ENCODE measurements around the gene NTMT2. TPM values are rescaled to one million over a fixed set of nuclear protein-coding genes. Genes with fewer than 3 reads are reported as not detected.

The NTMT2 gene
- total and polyA plus RNA-seq, 2 of the 8 experiments (the other 6 are each of a cell fraction or from before 2014, with no cell fraction given), result 0.38 TPM; not detected in 1

- H3K56ac ChIP-seq (replicated peaks; ENCODE audit: insufficient read length, low read depth, low read length), result no peak overlapping the region
- no peak overlapping the region for H3K27ac ChIP-seq (ENCODE audit: low read depth, low read length)
- DNase-seq (ENCODE audit: low read depth in 1 of 2, low spot score in 2 of 2), result no peak
- no peak for FAIRE-seq
- H3K9me3 ChIP-seq (ENCODE audit: insufficient read depth in 2 of 2, low read depth in 1 of 2, low read length in 1 of 2), result no peaks in the 10 kb centered on the region
- H4K91ac ChIP-seq (replicated peaks; ENCODE audit: insufficient read length, low read length), result no peak overlapping the region
- 82% methylated on average over 1 of the region's 1 CpG; no CpG with 5 or more reads in 1 of the 2 experiments for WGBS, 2 experiments (ENCODE audit: extremely low coverage in 1 of 2, insufficient coverage in 1 of 2, insufficient read length in 1 of 2, insufficient replicate concordance in 2 of 2, low coverage in 1 of 2, low lambda C conversion rate in 2 of 2, missing lambda C conversion rate in 1 of 2)
- no peak overlapping the region for H3K14ac ChIP-seq (ENCODE audit: insufficient read length)
- no peak overlapping the region for H4K8ac ChIP-seq (ENCODE audit: extremely low read depth, insufficient read depth, low read length)
- no peaks in the 10 kb centered on the region for H3K27me3 ChIP-seq (replicated peaks in 1 of 4; ENCODE audit: control insufficient read depth in 3 of 4, extremely low read depth in 1 of 4, insufficient read depth in 3 of 4, low read length in 3 of 4)
- H2AK5ac ChIP-seq (ENCODE audit: low read depth, low read length), result no peak overlapping the region
- H2BK120ac ChIP-seq (replicated peaks; ENCODE audit: low read depth, low read length), result no peak overlapping the region
- ChIA-PET POLR2A (ENCODE audit: partially characterized antibody) (no interaction called here), CTCF (ENCODE audit: partially characterized antibody) (interaction anchor here (1.5 kb wide), 1 partner anchor 325 kb away, joined by 3 read pairs; no protein-coding TSS in a partner anchor)
- H4K20me1 ChIP-seq (replicated peaks in 1 of 2; ENCODE audit: control insufficient read depth in 1 of 2, insufficient read depth in 2 of 2, low read length in 2 of 2), result no peaks in the 10 kb centered on the region
- H2BK5ac ChIP-seq (ENCODE audit: low read depth, low read length), result no peak overlapping the region
- no peaks in the 10 kb centered on the region for H3K79me2 ChIP-seq (ENCODE audit: control insufficient read depth in 1 of 2, insufficient read depth in 2 of 2, low read length in 2 of 2)
- no peak overlapping the region for H3K18ac ChIP-seq (ENCODE audit: extremely low read depth, low read length)
- H3K36me3 ChIP-seq (ENCODE audit: control insufficient read depth in 2 of 4, insufficient read depth in 4 of 4, low read length in 3 of 4), result no peaks in the 10 kb centered on the region
- no peaks in the 10 kb centered on the region for H3K79me1 ChIP-seq (ENCODE audit: low read depth, low read length)
- H3K23ac ChIP-seq (ENCODE audit: insufficient read length), result no peak overlapping the region
- peaks cover 0 to 4% (median 0%) of the 10 kb centered on the region in 4 experiments; a peak in 1 of 7 replicates for H3K4me1 ChIP-seq (replicated peaks in 1 of 4; ENCODE audit: control insufficient read depth in 3 of 4, insufficient read depth in 4 of 4, low read length in 3 of 4)
- H4K5ac ChIP-seq (ENCODE audit: insufficient read length, low read depth, low read length), result no peak overlapping the region
- H3K4me3 ChIP-seq (ENCODE audit: extremely low read depth in 1 of 4, insufficient read depth in 2 of 4, low read depth in 3 of 4, low read length in 4 of 4), result no peak overlapping the region
- no peak overlapping the region for H2BK15ac ChIP-seq (ENCODE audit: low read length)
- no peak overlapping the region for H3K4ac ChIP-seq (replicated peaks; ENCODE audit: insufficient read length, low read depth, low read length)
- H2BK12ac ChIP-seq (ENCODE audit: low read depth, low read length), result no peak overlapping the region
- H3K23me2 ChIP-seq (ENCODE audit: low read depth, low read length), result no peaks in the 10 kb centered on the region
- no peak overlapping the region for H2BK20ac ChIP-seq (ENCODE audit: low read length)
- H2AFZ ChIP-seq (ENCODE audit: low read length), result no peak overlapping the region
- H3K4me2 ChIP-seq (ENCODE audit: insufficient read depth in 1 of 2, low read depth in 2 of 2, low read length in 2 of 2), result no peak overlapping the region
- no peak overlapping the region for H3K9ac ChIP-seq (replicated peaks in 1 of 4; ENCODE audit: extremely low read depth in 1 of 4, low read depth in 3 of 4, low read length in 3 of 4)
- TF ChIP-seq MAX (IDR thresholded peaks at IDR 0.05) (no peak), TAF7 (optimal IDR thresholded peaks at IDR 0.05; ENCODE audit: borderline replicate concordance, low read depth, low read length) (no peak), CBX5 (IDR thresholded peaks at IDR 0.05; ENCODE audit: low read depth, low read length) (no peak), CHD2 (IDR thresholded peaks at IDR 0.05; ENCODE audit: low read length) (no peak), KDM1A (IDR thresholded peaks at IDR 0.05; ENCODE audit: borderline replicate concordance, low read length) (no peak), HDAC2 (IDR thresholded peaks at IDR 0.05; ENCODE audit: borderline replicate concordance in 1 of 2, low read depth in 2 of 2, low read length in 2 of 2) (no peak), PHF8 (conservative IDR thresholded peaks at IDR 0.05; ENCODE audit: low read depth, low read length) (no peak), SUZ12 (IDR thresholded peaks at IDR 0.05; ENCODE audit: low read length) (no peak), RAD21 (IDR thresholded peaks at IDR 0.05 in 1 of 2, conservative IDR thresholded peaks at IDR 0.05 in 1 of 2; ENCODE audit: low read depth in 2 of 2, low read length in 2 of 2) (no peak), YY1 (IDR thresholded peaks at IDR 0.05; ENCODE audit: low read depth, low read length) (no peak), BACH1 (IDR thresholded peaks at IDR 0.05; ENCODE audit: low read length) (no peak), GABPA (IDR thresholded peaks at IDR 0.05; ENCODE audit: borderline replicate concordance, insufficient read depth, low read length) (no peak)
- TF ChIP-seq, protein P1, sequence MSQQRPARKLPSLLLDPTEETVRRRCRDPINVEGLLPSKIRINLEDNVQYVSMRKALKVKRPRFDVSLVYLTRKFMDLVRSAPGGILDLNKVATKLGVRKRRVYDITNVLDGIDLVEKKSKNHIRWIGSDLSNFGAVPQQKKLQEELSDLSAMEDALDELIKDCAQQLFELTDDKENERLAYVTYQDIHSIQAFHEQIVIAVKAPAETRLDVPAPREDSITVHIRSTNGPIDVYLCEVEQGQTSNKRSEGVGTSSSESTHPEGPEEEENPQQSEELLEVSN (IDR thresholded peaks at IDR 0.05), result no peak
Observed at GRCh38 chr1:170131984-170132383, 13.8 kb upstream of the NTMT2 start.
